Lung (tissue), 5 donors: ENCODE data around the gene EID2. TPM values are rescaled to one million over a fixed set of nuclear protein-coding genes. Genes with fewer than 3 reads are reported as not detected.

Experiments
- polyA plus RNA-seq, 2 donors: library from polyadenylated mRNA; stranded (reverse); fragments of 200-250 nt; gene quantifications; one replicate each; pipeline ENCODE4 v1.2.1, GENCODE V29; 2013
- small RNA-seq: library from RNA; depleted of rRNA; stranded (forward); fragments of <200 nt; gene quantifications from one replicate; pipeline ENCODE3, GENCODE V24; 2014; ENCODE audit warnings: low replicate concordance
- total RNA-seq, 2 donors: library from RNA; depleted of rRNA in 1 of 2; stranded (reverse); fragments of >200 nt in 1 of 2; gene quantifications; one replicate each; pipeline ENCODE4 v1.2.1, GENCODE V29; 2014 to 2021
- donor health status: Bipolar disorder and iron deficiency.
- donor health status: healthy.
- donor health status: DM: yes; HTN: yes; CAD: no.

The EID2 gene
- total and polyA plus RNA-seq, 4 donors = 10.4 to 20.2 (median 12.4) TPM

Small RNA genes within 50 kb of the gene (small RNA-seq; reads per million reads assigned to genes)
- not detected for gene RPS29P24

Other genes with a start within 250 kb of the EID2 start
- not detected for gene IFNL1, start 243.8 kb downstream of the EID2 start, total RNA-seq
- gene IFNL1, start 243.8 kb downstream of the EID2 start, polyA plus RNA-seq = under 1 TPM in 1 of 2 donors, not detected in 1; 0.17 TPM
- gene LRFN1, start 219.3 kb downstream of the EID2 start, total RNA-seq = 1 to 10 TPM; 1.6 to 2.2 TPM
- 1 to 10 TPM; 1.2 to 3.6 TPM for gene LRFN1, start 219.3 kb downstream of the EID2 start, polyA plus RNA-seq
- gene GMFG, start 204.1 kb downstream of the EID2 start, total RNA-seq = 100 to 1,000 TPM in 1 of 2 donors, 10 to 100 TPM in 1; 38.4 to 110 TPM
- 100 to 1,000 TPM; 192 to 317 TPM for gene GMFG, start 204.1 kb downstream of the EID2 start, polyA plus RNA-seq
- 10 to 100 TPM; 77.6 to 91.1 TPM for gene SAMD4B, start 197.7 kb downstream of the EID2 start, total RNA-seq
- 100 to 1,000 TPM in 1 of 2 donors, 10 to 100 TPM in 1; 82.5 to 103 TPM for gene SAMD4B, start 197.7 kb downstream of the EID2 start, polyA plus RNA-seq
- 10 to 100 TPM; 24.8 to 32.9 TPM for gene PAF1, start 149.1 kb downstream of the EID2 start, total RNA-seq
- gene PAF1, start 149.1 kb downstream of the EID2 start, polyA plus RNA-seq = 10 to 100 TPM; 35.1 to 41.8 TPM
- gene MED29, start 148.8 kb downstream of the EID2 start, total RNA-seq = 10 to 100 TPM; 16.5 to 36.3 TPM
- 10 to 100 TPM; 29.4 to 36.8 TPM for gene MED29, start 148.8 kb downstream of the EID2 start, polyA plus RNA-seq
- gene ZFP36, start 133.3 kb downstream of the EID2 start, total RNA-seq = 100 to 1,000 TPM in 1 of 2 donors, 10 to 100 TPM in 1; 41.2 to 170 TPM
- 100 to 1,000 TPM; 174 to 655 TPM for gene ZFP36, start 133.3 kb downstream of the EID2 start, polyA plus RNA-seq
- 10 to 100 TPM; 33.4 to 52.7 TPM for gene PLEKHG2, start 127.5 kb downstream of the EID2 start, total RNA-seq
- 10 to 100 TPM; 15.5 to 20.9 TPM for gene PLEKHG2, start 127.5 kb downstream of the EID2 start, polyA plus RNA-seq
- gene RPS16, start 104.2 kb downstream of the EID2 start, total RNA-seq = 1,000 to 10,000 TPM in 1 of 2 donors, 100 to 1,000 TPM in 1; 108 to 1,772 TPM
- 1,000 to 10,000 TPM; 2,468 to 3,242 TPM for gene RPS16, start 104.2 kb downstream of the EID2 start, polyA plus RNA-seq
- 100 to 1,000 TPM in 1 of 2 donors, 10 to 100 TPM in 1; 55.1 to 105 TPM for gene SUPT5H, start 94.6 kb downstream of the EID2 start, total RNA-seq
- gene SUPT5H, start 94.6 kb downstream of the EID2 start, polyA plus RNA-seq = 100 to 1,000 TPM in 1 of 2 donors, 10 to 100 TPM in 1; 71.0 to 127 TPM
- gene TIMM50, start 59.3 kb downstream of the EID2 start, total RNA-seq = 10 to 100 TPM; 47.5 to 57.8 TPM
- gene TIMM50, start 59.3 kb downstream of the EID2 start, polyA plus RNA-seq = 10 to 100 TPM; 49.7 to 67.4 TPM
- not detected for gene DLL3, start 41.2 kb downstream of the EID2 start, total RNA-seq
- under 1 TPM in 1 of 2 donors, not detected in 1; 0.07 TPM for gene DLL3, start 41.2 kb downstream of the EID2 start, polyA plus RNA-seq
- not detected for gene SELENOV, start 25.0 kb downstream of the EID2 start, total RNA-seq
- not detected for gene SELENOV, start 25.0 kb downstream of the EID2 start, polyA plus RNA-seq
- gene EID2B, start 7.3 kb downstream of the EID2 start, total RNA-seq = 1 to 10 TPM; 2.8 to 3.1 TPM
- gene EID2B, start 7.3 kb downstream of the EID2 start, polyA plus RNA-seq = 1 to 10 TPM; 2.1 to 5.2 TPM
- gene LGALS13, start 62.4 kb upstream of the EID2 start, total RNA-seq = not detected
- not detected for gene LGALS13, start 62.4 kb upstream of the EID2 start, polyA plus RNA-seq
- not detected for gene LGALS16, start 115.8 kb upstream of the EID2 start, total RNA-seq
- not detected for gene LGALS16, start 115.8 kb upstream of the EID2 start, polyA plus RNA-seq
- not detected for gene LGALS14, start 164.3 kb upstream of the EID2 start, total RNA-seq
- not detected for gene LGALS14, start 164.3 kb upstream of the EID2 start, polyA plus RNA-seq
- gene CLC, start 197.9 kb upstream of the EID2 start, total RNA-seq = 1 to 10 TPM in 1 of 2 donors, under 1 TPM in 1; 0.46 to 1.8 TPM
- 1 to 10 TPM in 1 of 2 donors, under 1 TPM in 1; 0.30 to 4.6 TPM for gene CLC, start 197.9 kb upstream of the EID2 start, polyA plus RNA-seq
- gene LEUTX, start 238.7 kb upstream of the EID2 start, total RNA-seq = not detected
- not detected for gene LEUTX, start 238.7 kb upstream of the EID2 start, polyA plus RNA-seq